ENCODE results near the gene CLECL1. TPM values are rescaled to one million over a fixed set of nuclear protein-coding genes. Genes with fewer than 3 reads are reported as not detected.
"Not testable (repeated sequence)": the region's sequence is repeated elsewhere in the genome, so short reads cannot be mapped to it uniquely, and the experiment has no call there.

Gene CLECL1
- total RNA-seq, 1 donor from 2014 or later: not detected

- DNase-seq (no peak), ATAC-seq (no peak)
- intact Hi-C loops (cut with micrococcal nuclease): no loop called here
These were observed 19.4 kb upstream of the CLECL1 start for GRCh38 chr12:9752145-9752933.

- DNase-seq: no peak
- intact Hi-C loops (cut with micrococcal nuclease): loop anchor here (2.0 kb wide), 1 partner anchor 175 kb away; no protein-coding TSS in a partner anchor
- ATAC-seq: peak; percentile 71
These were observed 18.6 kb upstream of the CLECL1 start for GRCh38 chr12:9751204-9752144.

- ATAC-seq (peak; percentile 88), DNase-seq (peak; percentile 30)
- intact Hi-C loops (cut with micrococcal nuclease): loop anchor here (2.0 kb wide), 1 partner anchor 176 kb away; no protein-coding TSS in a partner anchor
These were observed 17.6 kb upstream of the CLECL1 start for GRCh38 chr12:9750276-9751203.

- intact Hi-C loops (cut with micrococcal nuclease): loop anchor here (2.0 kb wide), 1 partner anchor 177 kb away; no protein-coding TSS in a partner anchor
These were observed 16.7 kb upstream of the CLECL1 start for GRCh38 chr12:9749640-9750039.

GRCh38 chr12:9745199-9745598 lies 12.3 kb upstream of the CLECL1 start:
- DNase-seq (no peak), ATAC-seq (no peak)
- intact Hi-C loops (cut with micrococcal nuclease): no loop called here

More at GRCh38 chr12:9749640-9750039, 16.7 kb upstream of the CLECL1 start:
- ATAC-seq (no peak), DNase-seq (no peak)

- DNase-seq: no peak
- ATAC-seq: no peak
- intact Hi-C loops (cut with micrococcal nuclease): no loop called here
These were observed 9.8 kb upstream of the CLECL1 start for GRCh38 chr12:9742661-9743060.

GRCh38 chr12:9741726-9742125 lies 8.8 kb upstream of the CLECL1 start:
- DNase-seq (no peak), ATAC-seq (no peak)
- intact Hi-C loops (cut with micrococcal nuclease): no loop called here

GRCh38 chr12:9740106-9740750 lies 7.3 kb upstream of the CLECL1 start:
- intact Hi-C loops (cut with micrococcal nuclease): no loop called here
- no peak for DNase-seq
- no peak for ATAC-seq

GRCh38 chr12:9739404-9740105 lies 6.7 kb upstream of the CLECL1 start:
- DNase-seq: peak; percentile 39
- ATAC-seq; intact Hi-C loops (cut with micrococcal nuclease): not testable (repeated sequence)

- DNase-seq; ATAC-seq; intact Hi-C loops (cut with micrococcal nuclease): not testable (repeated sequence)
These were observed 6.0 kb upstream of the CLECL1 start for GRCh38 chr12:9738905-9739304.

- ATAC-seq (peak; percentile 32), DNase-seq (no peak)
- intact Hi-C loops (cut with micrococcal nuclease): no loop called here
These were observed 4.2 kb upstream of the CLECL1 start for GRCh38 chr12:9736936-9737705.

- DNase-seq (no peak), ATAC-seq (no peak)
- intact Hi-C loops (cut with micrococcal nuclease): no loop called here
These were observed 2.7 kb upstream of the CLECL1 start for GRCh38 chr12:9735601-9736000.

GRCh38 chr12:9731797-9732196 lies 1.1 kb downstream of the CLECL1 start:
- no peak for ATAC-seq
- DNase-seq: no peak
- intact Hi-C loops (cut with micrococcal nuclease): no loop called here

- DNase-seq (no peak), ATAC-seq (no peak)
- intact Hi-C loops (cut with micrococcal nuclease): no loop called here
These were observed 1.5 kb downstream of the CLECL1 start for GRCh38 chr12:9731393-9731792.

- no peak for ATAC-seq
- intact Hi-C loops (cut with micrococcal nuclease): no loop called here
These were observed 2.3 kb downstream of the CLECL1 start for GRCh38 chr12:9730591-9730990.

GRCh38 chr12:9730011-9730410 lies 2.9 kb downstream of the CLECL1 start:
- intact Hi-C loops (cut with micrococcal nuclease): no loop called here
- DNase-seq: no peak
- no peak for ATAC-seq

More at GRCh38 chr12:9730591-9730990, 2.3 kb downstream of the CLECL1 start:
- no peak for DNase-seq

GRCh38 chr12:9729082-9729481 lies 3.8 kb downstream of the CLECL1 start:
- DNase-seq (no peak), ATAC-seq (no peak)
- intact Hi-C loops (cut with micrococcal nuclease): no loop called here
